Endothelial cell of umbilical vein (primary cell): ENCODE measurements around the gene TMEM37. TPM values are rescaled to one million over a fixed set of nuclear protein-coding genes. Genes with fewer than 3 reads are reported as not detected.

Source experiments
- BruUV-seq: library from RNA; stranded (reverse); fragments of 400-500 nt; replicated peaks from 2 replicates; lab custom pipeline; 2021; lab: Mats Ljungman, UMichigan
- CTCF ChIA-PET: fragments of 300-600, 350-600 bp; sonication (Branson Sonifier 250); formaldehyde crosslinking; loops from one replicate; lab custom pipeline; 2021; ENCODE audit warnings: antibody characterized with exemption, inconsistent platforms; lab: Charles Lee
- POLR2A ChIA-PET: fragments of 300-600, 350-600 bp; sonication (Branson Sonifier 250); formaldehyde crosslinking; loops from one replicate; lab custom pipeline; 2021; ENCODE audit warnings: antibody characterized with exemption, inconsistent platforms; lab: Charles Lee
- DNase-seq: peaks from one replicate; pipeline ENCODE4 v3.0.0-alpha.2; 2011; ENCODE audit warnings: low read depth, low spot score
- FAIRE-seq: peaks from 2 replicates; lab custom pipeline; 2011; peaks lifted over from hg19 to GRCh38; lab: Jason Lieb, UNC
- H2AFZ ChIP-seq: 2 replicates; pipeline ENCODE4 v1.6.0; 2012; ENCODE audit warnings: low read depth, low read length, control low read depth, inconsistent platforms
- H3K27ac ChIP-seq: 2 replicates; pipeline ENCODE4 v1.5.1; 2011; ENCODE audit warnings: low read depth, mild to moderate bottlenecking, control low read depth, low read length, moderate library complexity; ENCODE audit not compliant: insufficient read depth
- H3K27me3 ChIP-seq, 2 experiments: 2 replicates each; pipeline versions ENCODE4 v1.6.0 to v1.6.1; 2011; ENCODE audit warnings: low read length in 2 of 2, mixed read lengths in 1 of 2; ENCODE audit not compliant: control insufficient read depth in 2 of 2, insufficient read depth in 2 of 2
- H3K36me3 ChIP-seq, 2 experiments: 2 replicates in 1 of 2; 3 replicates in 1 of 2; pipeline ENCODE4 v1.5.1; 2011; ENCODE audit warnings: low read length in 2 of 2, mild to moderate bottlenecking in 1 of 2, moderate library complexity in 1 of 2; ENCODE audit not compliant: control insufficient read depth in 2 of 2, insufficient read depth in 2 of 2; ENCODE audit errors: extremely low read depth in 1 of 2
- H3K4me1 ChIP-seq: 3 replicates; pipeline ENCODE4 v1.5.1; 2011; ENCODE audit warnings: mild to moderate bottlenecking, low read length; ENCODE audit not compliant: control insufficient read depth, insufficient read depth; ENCODE audit errors: extremely low read depth
- H3K4me2 ChIP-seq: 2 replicates; pipeline ENCODE4 v1.6.1; 2011; ENCODE audit warnings: low read length, control low read depth, mixed read lengths; ENCODE audit not compliant: insufficient read depth
- H3K4me3 ChIP-seq, 3 experiments: fragments of 200-600 bp in 1 of 3; sonication (generic), shearing (Covaris generic) in 1 of 3; replicated peaks in 1 of 3; 2 replicates each; pipeline ENCODE4 v1.5.1; 2011 to 2016; ENCODE audit warnings: control low read depth in 3 of 3, low read length in 3 of 3, mild to moderate bottlenecking in 2 of 3, inconsistent platforms in 1 of 3, low read depth in 1 of 3, moderate library complexity in 1 of 3; ENCODE audit not compliant: insufficient read depth in 1 of 3
- H3K79me2 ChIP-seq: 2 replicates; pipeline ENCODE4 v1.6.0; 2012; ENCODE audit warnings: low read length, inconsistent platforms; ENCODE audit not compliant: control insufficient read depth, insufficient read depth
- H3K9ac ChIP-seq: replicated peaks from 2 replicates; pipeline ENCODE3; 2011; ENCODE audit warnings: low read length, control low read depth; ENCODE audit not compliant: insufficient read depth; ENCODE audit errors: extremely low read depth
- H3K9me1 ChIP-seq: replicated peaks from 3 replicates; pipeline ENCODE4 v1.6.0; 2011; ENCODE audit warnings: mild to moderate bottlenecking, low read length; ENCODE audit not compliant: control insufficient read depth, insufficient read depth; ENCODE audit errors: extremely low read depth
- H3K9me3 ChIP-seq: replicated peaks from 2 replicates; pipeline ENCODE4 v1.5.1; 2012; ENCODE audit warnings: low read length, inconsistent platforms; ENCODE audit not compliant: control insufficient read depth, insufficient read depth
- H4K20me1 ChIP-seq: replicated peaks from 2 replicates; pipeline ENCODE3; 2011; ENCODE audit warnings: mild to moderate bottlenecking, low read length; ENCODE audit not compliant: control insufficient read depth, insufficient read depth; ENCODE audit errors: extremely low read depth
- EZH2 ChIP-seq: IDR thresholded peaks from 2 replicates; pipeline ENCODE4 v1.6.1; 2012; ENCODE audit warnings: borderline replicate concordance, low read depth, mild to moderate bottlenecking, moderate library complexity, low read length, inconsistent platforms; ENCODE audit not compliant: severe bottlenecking
- FOS ChIP-seq: IDR thresholded peaks from 2 replicates; pipeline ENCODE4 v1.6.1; 2011; ENCODE audit warnings: mild to moderate bottlenecking, low read length, moderate library complexity, borderline replicate concordance; ENCODE audit not compliant: insufficient read depth
- GATA2 ChIP-seq: IDR thresholded peaks from 2 replicates; pipeline ENCODE4 v1.7.0; 2011; ENCODE audit warnings: low read depth, mild to moderate bottlenecking, moderate library complexity, mixed read lengths, low read length; ENCODE audit not compliant: insufficient read length, insufficient read depth
- JUN ChIP-seq: IDR thresholded peaks from 2 replicates; pipeline ENCODE4 v1.6.1; 2011; ENCODE audit warnings: borderline replicate concordance, low read depth; ENCODE audit not compliant: insufficient read length, insufficient read depth
- MAX ChIP-seq: IDR thresholded peaks from 2 replicates; pipeline ENCODE4 v1.6.1; 2011; ENCODE audit not compliant: insufficient read depth, insufficient read length
- MYC ChIP-seq: IDR thresholded peaks from one replicate; pipeline ENCODE4 v1.6.1; 2011; ENCODE audit warnings: mild to moderate bottlenecking, low read depth, low read length
- POLR2A ChIP-seq: IDR thresholded peaks from 2 replicates; pipeline ENCODE4 v1.6.1; 2012; ENCODE audit warnings: low read depth, mild to moderate bottlenecking, control low read depth, low read length
- POLR2AphosphoS5 ChIP-seq: IDR thresholded peaks from 2 replicates; pipeline ENCODE4 v1.6.1; 2012; ENCODE audit warnings: low read depth, mild to moderate bottlenecking, control low read depth, low read length, moderate library complexity; ENCODE audit not compliant: insufficient read depth
- dilution Hi-C: fragments of 300-500 bp; cut with MboI; formaldehyde crosslinking; loops from one replicate; pipeline ENCODE4 v1.15.0; 2019; ENCODE audit warnings: low sequenced_read_pairs; ENCODE audit not compliant: extremely low pct_ligation_motif_present
- intact Hi-C: fragments of 100-400 bp; cut with micrococcal nuclease; formaldehyde crosslinking; loops from one replicate; pipeline ENCODE4 v1.10.0; 2022
- polyA plus RNA-seq, 4 experiments: library from polyadenylated mRNA; depleted of rRNA in 3 of 4; stranded (reverse) in 3 of 4; unstranded in 1 of 4; fragments of >200 nt; gene quantifications; 2 replicates each; pipeline versions ENCODE4 v1.2.1 to v1.2.3, GENCODE V29; 2011 to 2012; ENCODE audit warnings: missing spikeins in 1 of 4
- total RNA-seq: library from RNA; stranded (reverse); gene quantifications from 2 replicates; pipeline ENCODE4 v1.2.3, GENCODE V29; 2021
- TF ChIP-seq, protein P1 (sequence below), 2 donors: IDR thresholded peaks; 1 replicate in 1 of 2; 2 replicates in 1 of 2; pipeline ENCODE4 v1.5.1; 2011; ENCODE audit warnings: low read length in 2 of 2, mild to moderate bottlenecking in 2 of 2, moderate library complexity in 2 of 2, control low read depth in 1 of 2, inconsistent platforms in 1 of 2, low read depth in 1 of 2; ENCODE audit not compliant: insufficient read depth in 1 of 2; ENCODE audit errors: extremely low read depth in 1 of 2

TMEM37 gene
- total and polyA plus RNA-seq, 2 donors (not counting 3 experiments of a cell fraction or from before 2014, with no cell fraction given): 3.5 to 16.2 TPM

DNA sequence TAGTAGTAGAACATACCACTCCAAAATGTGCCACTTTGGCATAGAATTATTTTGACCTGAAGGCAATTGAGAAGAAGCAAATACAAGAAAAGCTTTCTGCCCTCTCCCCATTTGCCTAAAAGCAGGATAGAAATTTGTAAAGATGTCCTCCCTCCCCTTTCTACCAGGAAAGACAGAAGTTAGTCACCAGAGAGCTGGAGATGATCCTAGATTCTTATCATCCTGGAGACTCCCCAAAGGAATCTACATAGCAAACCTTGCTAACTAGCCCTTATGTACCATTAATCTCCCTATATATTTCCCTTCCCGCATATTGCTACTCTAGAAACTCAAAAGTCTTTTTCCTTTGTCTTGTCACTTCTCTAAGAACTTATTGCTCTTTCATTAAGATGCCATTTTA is 12.6 kb upstream of the TMEM37 start:
- BruUV-seq: no TSS peak
- Histone ChIP-seq H3K4me1 (no peaks in the 10 kb centered on the region), H2AFZ (no peak overlapping the region), H3K9me3 (no peaks in the 10 kb centered on the region), H3K4me3 (no peak overlapping the region), H3K36me3 (no peaks in the 10 kb centered on the region), H3K9ac (no peak overlapping the region), H3K9me1 (no peaks in the 10 kb centered on the region), H4K20me1 (no peaks in the 10 kb centered on the region), H3K27me3 (peaks cover 26 to 27% of the 10 kb centered on the region in 2 experiments), H3K27ac (no peak overlapping the region), H3K4me2 (no peak overlapping the region), H3K79me2 (no peaks in the 10 kb centered on the region)
- TF ChIP-seq GATA2 (no peak), EZH2 (no peak), POLR2A (no peak), JUN (no peak), POLR2AphosphoS5 (no peak), FOS (no peak), MYC (no peak), MAX (no peak)
- TF ChIP-seq, protein P1, sequence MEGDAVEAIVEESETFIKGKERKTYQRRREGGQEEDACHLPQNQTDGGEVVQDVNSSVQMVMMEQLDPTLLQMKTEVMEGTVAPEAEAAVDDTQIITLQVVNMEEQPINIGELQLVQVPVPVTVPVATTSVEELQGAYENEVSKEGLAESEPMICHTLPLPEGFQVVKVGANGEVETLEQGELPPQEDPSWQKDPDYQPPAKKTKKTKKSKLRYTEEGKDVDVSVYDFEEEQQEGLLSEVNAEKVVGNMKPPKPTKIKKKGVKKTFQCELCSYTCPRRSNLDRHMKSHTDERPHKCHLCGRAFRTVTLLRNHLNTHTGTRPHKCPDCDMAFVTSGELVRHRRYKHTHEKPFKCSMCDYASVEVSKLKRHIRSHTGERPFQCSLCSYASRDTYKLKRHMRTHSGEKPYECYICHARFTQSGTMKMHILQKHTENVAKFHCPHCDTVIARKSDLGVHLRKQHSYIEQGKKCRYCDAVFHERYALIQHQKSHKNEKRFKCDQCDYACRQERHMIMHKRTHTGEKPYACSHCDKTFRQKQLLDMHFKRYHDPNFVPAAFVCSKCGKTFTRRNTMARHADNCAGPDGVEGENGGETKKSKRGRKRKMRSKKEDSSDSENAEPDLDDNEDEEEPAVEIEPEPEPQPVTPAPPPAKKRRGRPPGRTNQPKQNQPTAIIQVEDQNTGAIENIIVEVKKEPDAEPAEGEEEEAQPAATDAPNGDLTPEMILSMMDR (IDR thresholded peaks at IDR 0.05; ENCODE audit: extremely low read depth in 1 of 2, insufficient read depth in 1 of 2, low read depth in 1 of 2, low read length in 2 of 2): no peak
- no peak for FAIRE-seq
- dilution Hi-C loops: no loop called here
- ChIA-PET CTCF (no interaction called here), POLR2A (no interaction called here)
- no peak for DNase-seq
- intact Hi-C loops: no loop called here
